Measurements from ENCODE around the gene GPAM. TPM values are rescaled to one million over a fixed set of nuclear protein-coding genes. Genes with fewer than 3 reads are reported as not detected.
"Not testable (repeated sequence)": the region's sequence is repeated elsewhere in the genome, so short reads cannot be mapped to it uniquely, and the experiment has no call there.

GPAM gene
- total RNA-seq, 6 donors from 2014 or later, result 6.7 to 26.2 (median 10.6) TPM

DNA sequence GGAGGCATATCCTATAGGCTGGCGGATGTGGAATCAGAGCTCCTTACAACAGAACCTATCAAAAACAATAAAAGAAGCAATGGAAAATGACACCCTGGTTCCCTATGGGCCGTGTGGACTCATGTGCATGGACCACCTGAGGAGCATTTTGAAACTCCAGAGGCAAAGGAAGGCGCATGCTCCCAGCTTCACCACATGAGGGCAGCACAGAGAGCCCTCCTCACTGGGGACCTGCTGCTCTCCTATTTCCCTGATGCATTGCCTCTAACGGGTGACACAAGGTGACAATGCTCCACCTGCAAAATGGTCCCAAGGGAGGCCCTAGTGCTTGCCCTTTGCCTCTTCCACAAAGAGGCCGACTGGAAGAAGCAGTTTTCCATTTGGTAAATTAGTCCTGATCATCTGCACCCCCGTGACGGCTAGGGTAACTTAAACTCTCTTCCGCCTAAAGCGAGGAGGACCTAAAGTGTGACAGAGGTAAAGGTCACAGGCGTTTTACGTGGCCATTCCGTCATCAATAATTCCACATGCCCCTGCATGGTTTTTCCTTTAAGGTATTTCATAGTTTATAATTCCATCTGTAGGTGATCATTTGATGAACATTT, 67.7 kb downstream of the GPAM start:
- Histone ChIP-seq H3K36me3 (no peaks in the 10 kb centered on the region), H3K9me3 (no peaks in the 10 kb centered on the region), H3K27me3 (no peaks in the 10 kb centered on the region), H3K4me1 (no peaks in the 10 kb centered on the region), H3K27ac (no peak overlapping the region), H3K4me3 (no peak overlapping the region)
- no peak for TF ChIP-seq EP300 (IDR thresholded peaks at IDR 0.05)
- TF ChIP-seq, protein P1, sequence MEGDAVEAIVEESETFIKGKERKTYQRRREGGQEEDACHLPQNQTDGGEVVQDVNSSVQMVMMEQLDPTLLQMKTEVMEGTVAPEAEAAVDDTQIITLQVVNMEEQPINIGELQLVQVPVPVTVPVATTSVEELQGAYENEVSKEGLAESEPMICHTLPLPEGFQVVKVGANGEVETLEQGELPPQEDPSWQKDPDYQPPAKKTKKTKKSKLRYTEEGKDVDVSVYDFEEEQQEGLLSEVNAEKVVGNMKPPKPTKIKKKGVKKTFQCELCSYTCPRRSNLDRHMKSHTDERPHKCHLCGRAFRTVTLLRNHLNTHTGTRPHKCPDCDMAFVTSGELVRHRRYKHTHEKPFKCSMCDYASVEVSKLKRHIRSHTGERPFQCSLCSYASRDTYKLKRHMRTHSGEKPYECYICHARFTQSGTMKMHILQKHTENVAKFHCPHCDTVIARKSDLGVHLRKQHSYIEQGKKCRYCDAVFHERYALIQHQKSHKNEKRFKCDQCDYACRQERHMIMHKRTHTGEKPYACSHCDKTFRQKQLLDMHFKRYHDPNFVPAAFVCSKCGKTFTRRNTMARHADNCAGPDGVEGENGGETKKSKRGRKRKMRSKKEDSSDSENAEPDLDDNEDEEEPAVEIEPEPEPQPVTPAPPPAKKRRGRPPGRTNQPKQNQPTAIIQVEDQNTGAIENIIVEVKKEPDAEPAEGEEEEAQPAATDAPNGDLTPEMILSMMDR (IDR thresholded peaks at IDR 0.05), result peak in 5 of 6 experiments; percentile 29 to 56 (median 44)
- no peak for TF ChIP-seq POLR2A (IDR thresholded peaks at IDR 0.05)
- DNase-seq (peak in 1 of 2 donors; percentile 36), ATAC-seq (ENCODE audit: low FRiP score in 2 of 2) (peak in 1 of 2 donors; percentile 65)
- WGBS, 2 donors, result 67 to 68% methylated on average over 12 of the region's 12 CpGs

DNA sequence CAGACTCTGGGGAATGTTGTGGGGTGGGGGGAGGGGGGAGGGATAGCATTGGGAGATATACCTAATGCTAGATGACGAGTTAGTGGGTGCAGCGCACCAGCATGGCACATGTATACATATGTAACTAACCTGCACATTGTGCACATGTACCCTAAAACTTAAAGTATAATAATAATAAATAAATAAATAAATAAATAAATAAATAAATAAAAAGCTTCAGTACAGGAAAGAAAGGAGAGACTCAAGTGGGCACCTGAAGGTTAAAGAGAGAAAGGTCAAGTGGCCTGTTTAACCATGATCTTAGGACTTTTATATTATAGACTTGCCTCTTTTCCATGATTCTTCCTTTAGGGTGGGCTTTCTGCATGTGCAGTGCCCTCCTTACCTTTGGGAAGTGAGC, 73.8 kb downstream of the GPAM start:
- 60 to 80% methylated on average over 1 to 2 of the region's 2 CpGs for WGBS, 2 donors
- not testable (repeated sequence) for H3K27ac ChIP-seq; H3K4me3 ChIP-seq; H3K9me3 ChIP-seq; ATAC-seq (ENCODE audit: low FRiP score in 2 of 2); H3K36me3 ChIP-seq; H3K27me3 ChIP-seq; DNase-seq; H3K4me1 ChIP-seq

Other genes starting within 250 kb of the GPAM start
- gene TECTB, start 99.6 kb upstream of the GPAM start, total RNA-seq, result not detected
- 10 to 100 TPM; 33.2 to 73.0 (median 62.0) TPM for gene ACSL5, start 190.4 kb upstream of the GPAM start, total RNA-seq

All from upper lobe of left lung (tissue), 6 donors.